MM.1S (cell line): Measurements from ENCODE around the gene DYRK4.

Source experiments
- DNase-seq: peaks from one replicate; pipeline ENCODE4 v3.0.0-alpha.2; 2015
- H2AFZ ChIP-seq: fragments of 300-600 bp; sonication (generic); 2 replicates; pipeline ENCODE4 v1.6.0; 2016; ENCODE audit warnings: antibody characterized with exemption, low read length
- H3F3A ChIP-seq: fragments of 300-600 bp; sonication (generic); 2 replicates; pipeline ENCODE4 v1.6.1; 2016; ENCODE audit warnings: mild to moderate bottlenecking, antibody characterized with exemption, low read length, moderate library complexity, mixed read lengths; ENCODE audit not compliant: insufficient read depth
- H3K27ac ChIP-seq: fragments of 300-600 bp; sonication (generic); 2 replicates; pipeline ENCODE4 v1.5.1; 2016; ENCODE audit warnings: mild to moderate bottlenecking, low read length
- H3K27me3 ChIP-seq: fragments of 300-600 bp; sonication (generic); replicated peaks from 2 replicates; pipeline ENCODE4 v1.6.0; 2016; ENCODE audit warnings: low read length; ENCODE audit not compliant: insufficient read depth
- H3K36me3 ChIP-seq: fragments of 300-600 bp; sonication (generic); replicated peaks from 2 replicates; pipeline ENCODE4 v1.6.1; 2016; ENCODE audit warnings: mild to moderate bottlenecking, low read length, mixed read lengths; ENCODE audit not compliant: insufficient read depth
- H3K4me1 ChIP-seq: fragments of 300-600 bp; sonication (generic); 2 replicates; pipeline ENCODE4 v1.6.1; 2016; ENCODE audit warnings: low read length, mixed read lengths
- H3K4me2 ChIP-seq: fragments of 300-600 bp; sonication (generic); 2 replicates; pipeline ENCODE4 v1.6.0; 2016; ENCODE audit warnings: low read depth, low read length
- H3K4me3 ChIP-seq: fragments of 300-600 bp; sonication (generic); 2 replicates; pipeline ENCODE4 v1.5.1; 2016; ENCODE audit warnings: low read length, mixed read lengths
- H3K79me2 ChIP-seq: fragments of 300-600 bp; sonication (generic); 2 replicates; pipeline ENCODE4 v1.6.1; 2016; ENCODE audit warnings: mixed run types, low read length, mixed read lengths
- H3K9ac ChIP-seq: fragments of 300-600 bp; sonication (generic); 2 replicates; pipeline ENCODE4 v1.6.1; 2016; ENCODE audit warnings: low read length, mixed read lengths
- H3K9me2 ChIP-seq: fragments of 300-600 bp; sonication (generic); replicated peaks from 2 replicates; pipeline ENCODE4 v1.6.1; 2016; ENCODE audit warnings: mild to moderate bottlenecking, low read length, mixed read lengths; ENCODE audit not compliant: insufficient read depth
- H3K9me3 ChIP-seq: fragments of 300-600 bp; sonication (generic); replicated peaks from 2 replicates; pipeline ENCODE4 v1.6.1; 2016; ENCODE audit warnings: mild to moderate bottlenecking, low read length, mixed read lengths; ENCODE audit not compliant: insufficient read depth
- H4K20me1 ChIP-seq: fragments of 300-600 bp; sonication (generic); 2 replicates; pipeline ENCODE4 v1.6.1; 2016; ENCODE audit warnings: mild to moderate bottlenecking, low read length, moderate library complexity, mixed read lengths; ENCODE audit not compliant: insufficient read depth
- CTCF ChIP-seq: fragments of 300-600 bp; sonication (generic); IDR thresholded peaks from 2 replicates; pipeline ENCODE4 v1.5.1; 2016; ENCODE audit warnings: antibody characterized with exemption, low read length, mixed read lengths
- EZH2 ChIP-seq: fragments of 300-600 bp; sonication (generic); optimal IDR thresholded peaks from 2 replicates; pipeline ENCODE3; 2017; ENCODE audit warnings: low read depth, mild to moderate bottlenecking, antibody characterized with exemption, low read length, mixed read lengths
- EZH2phosphoT487 ChIP-seq: fragments of 300-600 bp; sonication (generic); IDR thresholded peaks from 2 replicates; pipeline ENCODE4 v1.6.1; 2018; ENCODE audit warnings: antibody characterized with exemption, low read length

The DYRK4 gene

DNA sequence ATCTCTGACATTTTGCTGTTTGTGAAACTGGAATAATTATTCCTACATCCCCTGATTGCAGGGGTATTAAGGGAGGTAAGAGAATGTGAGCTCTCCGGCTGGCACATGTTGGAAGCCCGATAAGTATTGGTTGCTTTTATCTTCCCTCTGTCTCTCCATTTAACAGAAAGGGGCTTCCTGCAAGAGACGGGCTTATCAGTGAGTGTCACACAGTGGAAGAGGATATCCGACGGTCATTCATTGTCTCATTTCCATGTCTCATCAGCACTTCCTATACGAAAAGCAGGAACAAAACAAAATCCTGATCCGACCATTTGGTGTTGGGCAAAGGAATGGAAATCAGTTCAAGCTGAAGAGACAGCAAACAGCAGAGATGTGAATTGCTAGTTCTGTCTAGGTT is 10.7 kb downstream of the DYRK4 start:
- H3K4me3 ChIP-seq: no peak overlapping the region
- H2AFZ ChIP-seq: no peak overlapping the region
- H4K20me1 ChIP-seq: no peaks in the 10 kb centered on the region
- DNase-seq: no peak
- TF ChIP-seq EZH2 (no peak), EZH2phosphoT487 (no peak), CTCF (no peak)
- no peak overlapping the region for H3K4me2 ChIP-seq
- H3K36me3 ChIP-seq: no peaks in the 10 kb centered on the region
- H3K9me2 ChIP-seq: no peaks in the 10 kb centered on the region
- no peaks in the 10 kb centered on the region for H3K79me2 ChIP-seq
- no peaks in the 10 kb centered on the region for H3K9me3 ChIP-seq
- H3K27me3 ChIP-seq: no peaks in the 10 kb centered on the region
- no peaks in the 10 kb centered on the region for H3F3A ChIP-seq
- no peaks in the 10 kb centered on the region for H3K4me1 ChIP-seq
- no peak overlapping the region for H3K9ac ChIP-seq
- H3K27ac ChIP-seq: no peak overlapping the region

GRCh38 chr12:4579305-4580102 is 17.5 kb downstream of the DYRK4 start:
- H2AFZ ChIP-seq: no peak overlapping the region
- H3F3A ChIP-seq: no peaks in the 10 kb centered on the region
- H3K27me3 ChIP-seq: no peaks in the 10 kb centered on the region
- H3K27ac ChIP-seq: no peak overlapping the region
- no peaks in the 10 kb centered on the region for H4K20me1 ChIP-seq
- TF ChIP-seq EZH2 (no peak), CTCF (no peak), EZH2phosphoT487 (no peak)
- DNase-seq: no peak
- H3K4me2 ChIP-seq: no peak overlapping the region
- no peaks in the 10 kb centered on the region for H3K9me2 ChIP-seq
- no peak overlapping the region for H3K9ac ChIP-seq
- no peaks in the 10 kb centered on the region for H3K4me1 ChIP-seq
- H3K79me2 ChIP-seq: no peaks in the 10 kb centered on the region
- H3K36me3 ChIP-seq: no peaks in the 10 kb centered on the region
- no peaks in the 10 kb centered on the region for H3K9me3 ChIP-seq
- H3K4me3 ChIP-seq: no peak overlapping the region

GRCh38 chr12:4580281-4580688 is 18.3 kb downstream of the DYRK4 start:
- no peaks in the 10 kb centered on the region for H3F3A ChIP-seq
- no peaks in the 10 kb centered on the region for H3K79me2 ChIP-seq
- no peaks in the 10 kb centered on the region for H3K9me2 ChIP-seq
- no peak for DNase-seq
- H3K9ac ChIP-seq: no peak overlapping the region
- no peak overlapping the region for H2AFZ ChIP-seq
- no peaks in the 10 kb centered on the region for H3K9me3 ChIP-seq
- no peak overlapping the region for H3K4me3 ChIP-seq
- H3K27ac ChIP-seq: no peak overlapping the region
- no peak overlapping the region for H3K4me2 ChIP-seq
- H4K20me1 ChIP-seq: no peaks in the 10 kb centered on the region
- no peaks in the 10 kb centered on the region for H3K27me3 ChIP-seq
- no peak for TF ChIP-seq CTCF
- TF ChIP-seq EZH2: no peak
- TF ChIP-seq EZH2phosphoT487: no peak
- no peaks in the 10 kb centered on the region for H3K36me3 ChIP-seq
- H3K4me1 ChIP-seq: no peaks in the 10 kb centered on the region
